ENCODE results near the gene ADPRM. TPM values are rescaled to one million over a fixed set of nuclear protein-coding genes. Genes with fewer than 3 reads are reported as not detected.

Gene ADPRM
- total RNA-seq, 1 experiment from 2014 or later, result 7.4 TPM

DNA sequence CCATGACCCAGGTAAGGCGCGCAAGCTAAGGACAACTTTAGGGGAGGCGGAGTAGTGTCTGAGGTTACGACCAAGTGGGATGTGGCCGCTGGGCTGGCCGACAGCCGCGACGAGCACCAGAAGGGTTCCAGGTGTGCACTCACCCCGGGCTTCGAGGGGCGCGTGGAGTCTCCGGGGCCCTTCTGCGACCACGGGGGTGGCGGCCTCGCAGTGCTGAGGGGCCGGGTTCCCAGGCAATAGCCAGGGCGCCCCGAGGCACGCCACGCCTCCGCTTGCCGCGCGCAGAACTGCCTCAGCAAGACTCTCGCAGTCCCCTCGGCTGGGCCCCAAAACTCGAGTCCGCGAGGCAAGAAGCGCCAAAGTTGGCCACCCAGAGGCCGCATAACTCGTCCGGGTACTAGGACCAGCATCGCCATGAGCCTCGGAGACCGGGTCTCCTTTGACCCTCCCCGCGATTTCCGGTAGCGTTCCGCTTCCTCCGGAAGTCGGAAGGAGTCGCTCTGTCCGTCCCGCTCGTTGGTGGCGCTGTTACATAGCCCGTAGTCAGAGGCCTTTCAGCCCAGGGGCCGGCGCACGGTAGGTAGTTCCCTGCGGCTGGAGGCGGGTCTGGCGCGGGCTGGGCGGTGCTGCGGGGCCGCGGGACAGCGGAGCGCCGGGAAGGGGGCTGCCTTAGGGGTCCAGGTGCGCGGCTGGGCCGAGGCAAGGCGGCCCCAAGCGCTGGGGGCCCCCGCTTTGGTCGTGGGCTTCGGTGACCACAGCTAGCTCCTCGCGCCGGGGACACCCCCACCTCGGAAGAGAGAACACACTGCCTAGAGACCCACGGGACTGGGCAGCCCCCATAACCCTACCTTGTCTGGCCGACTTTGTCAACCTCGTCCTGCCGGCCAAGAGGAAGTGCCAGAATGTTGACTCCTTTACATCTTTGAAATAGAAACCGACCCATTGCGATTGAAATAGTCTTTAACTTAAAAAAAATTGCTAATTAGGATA, at the start of gene ADPRM, which contains the start of gene SCO1 (continued):
- TF ChIP-seq, protein P1, sequence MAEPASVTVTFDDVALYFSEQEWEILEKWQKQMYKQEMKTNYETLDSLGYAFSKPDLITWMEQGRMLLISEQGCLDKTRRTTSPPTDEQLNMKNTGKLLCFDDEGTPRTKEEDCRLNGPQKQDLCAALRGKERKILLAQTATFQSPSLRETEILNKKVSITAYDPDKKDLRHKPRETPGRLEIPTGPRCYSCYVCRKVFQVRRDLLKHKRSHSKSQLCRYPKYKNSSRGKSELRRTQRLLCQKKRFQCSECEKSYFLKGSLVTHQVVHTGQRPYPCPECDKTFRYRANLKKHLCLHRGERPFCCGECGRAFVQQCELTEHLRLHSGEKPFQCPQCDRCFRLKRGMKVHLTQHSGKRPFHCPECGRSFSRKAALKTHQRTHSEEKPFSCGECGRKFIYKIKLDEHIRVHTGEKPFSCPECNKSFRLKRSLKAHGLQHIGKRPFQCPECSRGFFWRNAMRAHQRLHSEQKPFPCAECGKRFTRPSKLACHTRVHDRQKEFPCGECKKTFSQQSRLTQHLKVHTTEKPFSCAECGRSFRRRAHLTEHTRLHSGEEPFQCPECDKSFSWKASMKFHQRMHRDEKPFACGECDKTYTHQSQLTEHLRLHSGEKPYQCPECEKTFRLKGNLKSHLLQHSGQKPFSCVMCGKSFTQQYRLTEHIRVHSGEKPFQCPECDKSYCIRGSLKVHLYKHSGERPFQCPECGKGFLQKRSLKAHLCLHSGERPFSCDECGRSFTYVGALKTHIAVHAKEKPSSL (CRISPR knock-in tag; conservative IDR thresholded peaks at IDR 0.05), result no peak
- TF ChIP-seq TEAD4 (CRISPR knock-in tag; IDR thresholded peaks at IDR 0.05) (0 out of 2 replicates have a peak, but pooled peaks have one; percentile 49), CREM (CRISPR knock-in tag; IDR thresholded peaks at IDR 0.05) (no peak), SP1 (CRISPR knock-in tag; conservative IDR thresholded peaks at IDR 0.05) (peak; percentile 63), ZBTB43 (CRISPR knock-in tag; IDR thresholded peaks at IDR 0.05) (no peak), SMAD4 (CRISPR knock-in tag; IDR thresholded peaks at IDR 0.05) (no peak), ZSCAN18 (CRISPR knock-in tag; IDR thresholded peaks at IDR 0.05) (no peak), CTCF (IDR thresholded peaks at IDR 0.05) (no peak), FOXP4 (CRISPR knock-in tag; IDR thresholded peaks at IDR 0.05) (peak; percentile 90), ZNF671 (CRISPR knock-in tag; IDR thresholded peaks at IDR 0.05) (no peak), GTF2I (CRISPR knock-in tag; conservative IDR thresholded peaks at IDR 0.05) (no peak), NFYB (CRISPR knock-in tag; conservative IDR thresholded peaks at IDR 0.05; ENCODE audit: low read depth) (no peak)
- TF ChIP-seq, protein P2, sequence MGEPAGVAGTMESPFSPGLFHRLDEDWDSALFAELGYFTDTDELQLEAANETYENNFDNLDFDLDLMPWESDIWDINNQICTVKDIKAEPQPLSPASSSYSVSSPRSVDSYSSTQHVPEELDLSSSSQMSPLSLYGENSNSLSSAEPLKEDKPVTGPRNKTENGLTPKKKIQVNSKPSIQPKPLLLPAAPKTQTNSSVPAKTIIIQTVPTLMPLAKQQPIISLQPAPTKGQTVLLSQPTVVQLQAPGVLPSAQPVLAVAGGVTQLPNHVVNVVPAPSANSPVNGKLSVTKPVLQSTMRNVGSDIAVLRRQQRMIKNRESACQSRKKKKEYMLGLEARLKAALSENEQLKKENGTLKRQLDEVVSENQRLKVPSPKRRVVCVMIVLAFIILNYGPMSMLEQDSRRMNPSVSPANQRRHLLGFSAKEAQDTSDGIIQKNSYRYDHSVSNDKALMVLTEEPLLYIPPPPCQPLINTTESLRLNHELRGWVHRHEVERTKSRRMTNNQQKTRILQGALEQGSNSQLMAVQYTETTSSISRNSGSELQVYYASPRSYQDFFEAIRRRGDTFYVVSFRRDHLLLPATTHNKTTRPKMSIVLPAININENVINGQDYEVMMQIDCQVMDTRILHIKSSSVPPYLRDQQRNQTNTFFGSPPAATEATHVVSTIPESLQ (CRISPR knock-in tag; IDR thresholded peaks at IDR 0.05), result no peak
- TF ChIP-seq, protein P3, sequence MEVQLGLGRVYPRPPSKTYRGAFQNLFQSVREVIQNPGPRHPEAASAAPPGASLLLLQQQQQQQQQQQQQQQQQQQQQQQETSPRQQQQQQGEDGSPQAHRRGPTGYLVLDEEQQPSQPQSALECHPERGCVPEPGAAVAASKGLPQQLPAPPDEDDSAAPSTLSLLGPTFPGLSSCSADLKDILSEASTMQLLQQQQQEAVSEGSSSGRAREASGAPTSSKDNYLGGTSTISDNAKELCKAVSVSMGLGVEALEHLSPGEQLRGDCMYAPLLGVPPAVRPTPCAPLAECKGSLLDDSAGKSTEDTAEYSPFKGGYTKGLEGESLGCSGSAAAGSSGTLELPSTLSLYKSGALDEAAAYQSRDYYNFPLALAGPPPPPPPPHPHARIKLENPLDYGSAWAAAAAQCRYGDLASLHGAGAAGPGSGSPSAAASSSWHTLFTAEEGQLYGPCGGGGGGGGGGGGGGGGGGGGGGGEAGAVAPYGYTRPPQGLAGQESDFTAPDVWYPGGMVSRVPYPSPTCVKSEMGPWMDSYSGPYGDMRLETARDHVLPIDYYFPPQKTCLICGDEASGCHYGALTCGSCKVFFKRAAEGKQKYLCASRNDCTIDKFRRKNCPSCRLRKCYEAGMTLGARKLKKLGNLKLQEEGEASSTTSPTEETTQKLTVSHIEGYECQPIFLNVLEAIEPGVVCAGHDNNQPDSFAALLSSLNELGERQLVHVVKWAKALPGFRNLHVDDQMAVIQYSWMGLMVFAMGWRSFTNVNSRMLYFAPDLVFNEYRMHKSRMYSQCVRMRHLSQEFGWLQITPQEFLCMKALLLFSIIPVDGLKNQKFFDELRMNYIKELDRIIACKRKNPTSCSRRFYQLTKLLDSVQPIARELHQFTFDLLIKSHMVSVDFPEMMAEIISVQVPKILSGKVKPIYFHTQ (CRISPR knock-in tag; IDR thresholded peaks at IDR 0.05), result no peak
- TF ChIP-seq, protein P4, sequence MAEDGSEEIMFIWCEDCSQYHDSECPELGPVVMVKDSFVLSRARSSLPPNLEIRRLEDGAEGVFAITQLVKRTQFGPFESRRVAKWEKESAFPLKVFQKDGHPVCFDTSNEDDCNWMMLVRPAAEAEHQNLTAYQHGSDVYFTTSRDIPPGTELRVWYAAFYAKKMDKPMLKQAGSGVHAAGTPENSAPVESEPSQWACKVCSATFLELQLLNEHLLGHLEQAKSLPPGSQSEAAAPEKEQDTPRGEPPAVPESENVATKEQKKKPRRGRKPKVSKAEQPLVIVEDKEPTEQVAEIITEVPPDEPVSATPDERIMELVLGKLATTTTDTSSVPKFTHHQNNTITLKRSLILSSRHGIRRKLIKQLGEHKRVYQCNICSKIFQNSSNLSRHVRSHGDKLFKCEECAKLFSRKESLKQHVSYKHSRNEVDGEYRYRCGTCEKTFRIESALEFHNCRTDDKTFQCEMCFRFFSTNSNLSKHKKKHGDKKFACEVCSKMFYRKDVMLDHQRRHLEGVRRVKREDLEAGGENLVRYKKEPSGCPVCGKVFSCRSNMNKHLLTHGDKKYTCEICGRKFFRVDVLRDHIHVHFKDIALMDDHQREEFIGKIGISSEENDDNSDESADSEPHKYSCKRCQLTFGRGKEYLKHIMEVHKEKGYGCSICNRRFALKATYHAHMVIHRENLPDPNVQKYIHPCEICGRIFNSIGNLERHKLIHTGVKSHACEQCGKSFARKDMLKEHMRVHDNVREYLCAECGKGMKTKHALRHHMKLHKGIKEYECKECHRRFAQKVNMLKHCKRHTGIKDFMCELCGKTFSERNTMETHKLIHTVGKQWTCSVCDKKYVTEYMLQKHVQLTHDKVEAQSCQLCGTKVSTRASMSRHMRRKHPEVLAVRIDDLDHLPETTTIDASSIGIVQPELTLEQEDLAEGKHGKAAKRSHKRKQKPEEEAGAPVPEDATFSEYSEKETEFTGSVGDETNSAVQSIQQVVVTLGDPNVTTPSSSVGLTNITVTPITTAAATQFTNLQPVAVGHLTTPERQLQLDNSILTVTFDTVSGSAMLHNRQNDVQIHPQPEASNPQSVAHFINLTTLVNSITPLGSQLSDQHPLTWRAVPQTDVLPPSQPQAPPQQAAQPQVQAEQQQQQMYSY (CRISPR knock-in tag; IDR thresholded peaks at IDR 0.05), result 0 out of 2 replicates have a peak, but pooled peaks have one; percentile 32

All from WTC11 (cell line).